Right lobe of liver (tissue), 6 donors: ENCODE measurements around the gene RAB25. TPM values are rescaled to one million over a fixed set of nuclear protein-coding genes. Genes with fewer than 3 reads are reported as not detected.

Experiments used
- ATAC-seq, 4 donors: fragments of 200-7000 bp; cut with Tn5 transposase; one replicate each; pipeline ENCODE4 v1.9.1; 2020; ENCODE audit warnings: mild to moderate bottlenecking in 4 of 4, moderate library complexity in 4 of 4
- DNase-seq, 3 donors: peaks; one replicate each; pipeline ENCODE4 v3.0.0-alpha.2; 2020
- H3K27ac ChIP-seq, 3 donors: fragments of 200-600 bp; one replicate each; pipeline ENCODE4 v1.8.0; 2022
- H3K27me3 ChIP-seq, 2 donors: fragments of 200-600 bp; one replicate each; pipeline ENCODE4 v1.8.0; 2022
- H3K36me3 ChIP-seq, 4 donors: fragments of 200-600 bp; sonication (generic) in 1 of 4; one replicate each; pipeline versions ENCODE4 v1.5.1 to v1.8.0; 2017 to 2022; ENCODE audit warnings: control low read depth in 1 of 4
- H3K4me1 ChIP-seq, 4 donors: fragments of 200-600 bp; sonication (generic) in 1 of 4; one replicate each; pipeline versions ENCODE4 v1.5.1 to v1.8.0; 2017 to 2022; ENCODE audit warnings: control low read depth in 1 of 4
- H3K4me3 ChIP-seq, 3 donors: fragments of 200-600 bp; one replicate each; pipeline ENCODE4 v1.8.0; 2022
- H3K9me3 ChIP-seq, 4 donors: fragments of 200-600 bp; sonication (generic) in 1 of 4; one replicate each; pipeline versions ENCODE4 v1.5.1 to v1.8.0; 2017 to 2022; ENCODE audit warnings: control low read depth in 1 of 4
- CTCF ChIP-seq, 4 donors: fragments of 200-600 bp in 3 of 4; fragments of 450-650 bp in 1 of 4; IDR thresholded peaks; one replicate each; pipeline versions ENCODE4 v1.5.1 to v1.8.0; 2016 to 2022; ENCODE audit warnings: antibody characterized with exemption in 4 of 4, mild to moderate bottlenecking in 2 of 4
- POLR2A ChIP-seq: fragments of 450-650 bp; IDR thresholded peaks from one replicate; pipeline ENCODE4 v1.6.1; 2017; ENCODE audit warnings: antibody characterized with exemption, mild to moderate bottlenecking
- WGBS: methylation state at CpG from one replicate; pipeline ENCODE4 v1.1.6; 2018; ENCODE audit warnings: low coverage, low lambda C conversion rate; ENCODE audit not compliant: insufficient coverage; ENCODE audit errors: missing lambda C conversion rate; 5-methylcytosine and 5-hydroxymethylcytosine counted together
- intact Hi-C, 2 donors: fragments of 100-400 bp; cut with DNase I; formaldehyde crosslinking; loops; one replicate each; pipeline versions ENCODE4 v1.11.2 to v1.14.1; 2022
- total RNA-seq, 6 experiments: library from RNA; depleted of rRNA in 2 of 6; stranded (reverse); fragments of >200 nt in 2 of 6; fragmentation: NEBNext Ultra II Directional in 3 of 6; extraction: Animal tissue kit (Norgen Biotek cat#: 25700) in 3 of 6; gene quantifications; one replicate each; pipeline versions ENCODE4 v1.1.0 to v1.2.4, GENCODE V29; 2016 to 2023
- donor health status: DM: no; HTN: yes; CAD: no.
- donor health status: DM: no; HTN: no; CAD: no.
- donor health status: DM: no; HTN: no; CAD: no.
- donor health status: DM: no; HTN: yes; CAD: no.
- donor health status: DM: no; HTN: yes; CAD: no.

RAB25 gene
- total RNA-seq, 6 experiments from 2014 or later: 0.40 to 3.2 (median 0.77) TPM

- intact Hi-C loops: no loop called here
- H3K36me3 ChIP-seq: no peaks in the 10 kb centered on the region
- TF ChIP-seq POLR2A: peak; percentile 81
- no peak for TF ChIP-seq CTCF (IDR thresholded peaks at IDR 0.05)
- peak overlapping the region; percentile 75 to 91 (median 89) for H3K27ac ChIP-seq
- peak overlapping the region; percentile 15 to 43 (median 33) for H3K4me3 ChIP-seq
- DNase-seq: peak; percentile 82 to 93 (median 90)
- H3K4me1 ChIP-seq: peaks cover 0 to 71% (median 33%) of the 10 kb centered on the region in 4 donors
- H3K9me3 ChIP-seq: no peaks in the 10 kb centered on the region
- WGBS: 25% methylated on average over 8 of the region's 8 CpGs
- no peaks in the 10 kb centered on the region for H3K27me3 ChIP-seq
- peak; percentile 49 to 74 (median 56) for ATAC-seq
These were observed 57.4 kb downstream of the RAB25 start for GRCh38 chr1:156118177-156118868.

- intact Hi-C loops: no loop called here
- ATAC-seq: no peak
- H3K27me3 ChIP-seq: no peaks in the 10 kb centered on the region
- H3K9me3 ChIP-seq: no peaks in the 10 kb centered on the region
- H3K4me1 ChIP-seq: peaks cover 0 to 80% (median 39%) of the 10 kb centered on the region in 4 donors
- peak overlapping the region in 1 of 3 donors; percentile 23 for H3K4me3 ChIP-seq
- DNase-seq: no peak
- H3K36me3 ChIP-seq: no peaks in the 10 kb centered on the region
- TF ChIP-seq POLR2A (no peak), CTCF (IDR thresholded peaks at IDR 0.05) (no peak)
- H3K27ac ChIP-seq: peak overlapping the region; percentile 75 to 91 (median 89)
- 86% methylated on average over 1 of the region's 3 CpGs for WGBS
These were observed 58.7 kb downstream of the RAB25 start for GRCh38 chr1:156119503-156120209.

Other genes starting within 250 kb of the RAB25 start
- gene GON4L, start 203.9 kb upstream of the RAB25 start, total RNA-seq: 10 to 100 TPM; 10.7 to 23.2 (median 20.1) TPM
- gene SYT11, start 201.6 kb upstream of the RAB25 start, total RNA-seq: 1 to 10 TPM in 1 of 6 experiments, under 1 TPM in 5; 0.46 to 1.5 (median 0.73) TPM
- 10 to 100 TPM in 3 of 6 experiments, 1 to 10 TPM in 3; 4.9 to 28.3 (median 11.3) TPM for gene RIT1, start 149.8 kb upstream of the RAB25 start, total RNA-seq
- gene KHDC4, start 126.7 kb upstream of the RAB25 start, total RNA-seq: 10 to 100 TPM; 14.1 to 19.0 (median 17.2) TPM
- not detected for gene RXFP4, start 119.5 kb upstream of the RAB25 start, total RNA-seq
- gene ARHGEF2, start 82.6 kb upstream of the RAB25 start, total RNA-seq: 10 to 100 TPM in 4 of 6 experiments, 1 to 10 TPM in 2; 7.9 to 23.8 (median 13.1) TPM
- 100 to 1,000 TPM in 4 of 6 experiments, 10 to 100 TPM in 2; 59.5 to 227 (median 103) TPM for gene SSR2, start 40.2 kb upstream of the RAB25 start, total RNA-seq
- 10 to 100 TPM; 19.0 to 25.5 (median 21.0) TPM for gene UBQLN4, start 7.4 kb upstream of the RAB25 start, total RNA-seq
- 10 to 100 TPM; 49.4 to 71.0 (median 60.3) TPM for gene LAMTOR2, start 6.4 kb upstream of the RAB25 start, total RNA-seq
- gene MEX3A, start 21.3 kb downstream of the RAB25 start, total RNA-seq: 1 to 10 TPM in 1 of 6 experiments, under 1 TPM in 5; 0.35 to 1.4 (median 0.83) TPM
- 100 to 1,000 TPM in 3 of 6 experiments, 10 to 100 TPM in 3; 79.4 to 129 (median 98.8) TPM for gene LMNA, start 53.6 kb downstream of the RAB25 start, total RNA-seq
- gene SEMA4A, start 92.4 kb downstream of the RAB25 start, total RNA-seq: 1 to 10 TPM in 4 of 6 experiments, under 1 TPM in 2; 0.62 to 2.6 (median 1.3) TPM
- gene SLC25A44, start 132.9 kb downstream of the RAB25 start, total RNA-seq: 10 to 100 TPM; 19.1 to 30.5 (median 20.0) TPM
- 10 to 100 TPM; 21.8 to 33.8 (median 24.8) TPM for gene PMF1, start 151.8 kb downstream of the RAB25 start, total RNA-seq
- gene BGLAP, start 181.0 kb downstream of the RAB25 start, total RNA-seq: 1 to 10 TPM in 3 of 6 experiments, under 1 TPM in 1, not detected in 2; 0.44 to 1.5 (median 1.2) TPM
- 1 to 10 TPM in 3 of 6 experiments, under 1 TPM in 3; 0.43 to 4.0 (median 1.1) TPM for gene PAQR6, start 186.9 kb downstream of the RAB25 start, total RNA-seq
- gene SMG5, start 221.7 kb downstream of the RAB25 start, total RNA-seq: 10 to 100 TPM; 28.1 to 58.8 (median 48.2) TPM
- gene TMEM79, start 223.2 kb downstream of the RAB25 start, total RNA-seq: 1 to 10 TPM in 4 of 6 experiments, under 1 TPM in 2; 0.55 to 2.1 (median 1.5) TPM
- gene GLMP, start 234.5 kb downstream of the RAB25 start, total RNA-seq: 10 to 100 TPM; 34.7 to 72.0 (median 55.7) TPM
- not detected for gene VHLL, start 238.1 kb downstream of the RAB25 start, total RNA-seq